ENCODE measurements around the gene HNRNPA0.

- TF ChIP-seq CTCF (conservative IDR thresholded peaks at IDR 0.05; ENCODE audit: low read length): no peak
- TF ChIP-seq EZH2phosphoT487 (IDR thresholded peaks at IDR 0.05; ENCODE audit: borderline replicate concordance, low read depth, low read length): no peak
These were observed 42.1 kb upstream of the HNRNPA0 start for GRCh38 chr5:137796279-137796678.

Measured in OCI-LY7 (cell line).